ENCODE measurements around the gene GNAL.
"Not testable (repeated sequence)": the region's sequence is repeated elsewhere in the genome, so short reads cannot be mapped to it uniquely, and the experiment has no call there.

Gene GNAL

GRCh38 chr18:11849279-11849678, 160.2 kb downstream of the GNAL start:
- no peak overlapping the region for H3K4me3 ChIP-seq (ENCODE audit: low read depth, low read length)
- TF ChIP-seq, protein P1, sequence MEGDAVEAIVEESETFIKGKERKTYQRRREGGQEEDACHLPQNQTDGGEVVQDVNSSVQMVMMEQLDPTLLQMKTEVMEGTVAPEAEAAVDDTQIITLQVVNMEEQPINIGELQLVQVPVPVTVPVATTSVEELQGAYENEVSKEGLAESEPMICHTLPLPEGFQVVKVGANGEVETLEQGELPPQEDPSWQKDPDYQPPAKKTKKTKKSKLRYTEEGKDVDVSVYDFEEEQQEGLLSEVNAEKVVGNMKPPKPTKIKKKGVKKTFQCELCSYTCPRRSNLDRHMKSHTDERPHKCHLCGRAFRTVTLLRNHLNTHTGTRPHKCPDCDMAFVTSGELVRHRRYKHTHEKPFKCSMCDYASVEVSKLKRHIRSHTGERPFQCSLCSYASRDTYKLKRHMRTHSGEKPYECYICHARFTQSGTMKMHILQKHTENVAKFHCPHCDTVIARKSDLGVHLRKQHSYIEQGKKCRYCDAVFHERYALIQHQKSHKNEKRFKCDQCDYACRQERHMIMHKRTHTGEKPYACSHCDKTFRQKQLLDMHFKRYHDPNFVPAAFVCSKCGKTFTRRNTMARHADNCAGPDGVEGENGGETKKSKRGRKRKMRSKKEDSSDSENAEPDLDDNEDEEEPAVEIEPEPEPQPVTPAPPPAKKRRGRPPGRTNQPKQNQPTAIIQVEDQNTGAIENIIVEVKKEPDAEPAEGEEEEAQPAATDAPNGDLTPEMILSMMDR (IDR thresholded peaks at IDR 0.05; ENCODE audit: borderline replicate concordance, insufficient read depth, low read depth, low read length) = no peak

DNA sequence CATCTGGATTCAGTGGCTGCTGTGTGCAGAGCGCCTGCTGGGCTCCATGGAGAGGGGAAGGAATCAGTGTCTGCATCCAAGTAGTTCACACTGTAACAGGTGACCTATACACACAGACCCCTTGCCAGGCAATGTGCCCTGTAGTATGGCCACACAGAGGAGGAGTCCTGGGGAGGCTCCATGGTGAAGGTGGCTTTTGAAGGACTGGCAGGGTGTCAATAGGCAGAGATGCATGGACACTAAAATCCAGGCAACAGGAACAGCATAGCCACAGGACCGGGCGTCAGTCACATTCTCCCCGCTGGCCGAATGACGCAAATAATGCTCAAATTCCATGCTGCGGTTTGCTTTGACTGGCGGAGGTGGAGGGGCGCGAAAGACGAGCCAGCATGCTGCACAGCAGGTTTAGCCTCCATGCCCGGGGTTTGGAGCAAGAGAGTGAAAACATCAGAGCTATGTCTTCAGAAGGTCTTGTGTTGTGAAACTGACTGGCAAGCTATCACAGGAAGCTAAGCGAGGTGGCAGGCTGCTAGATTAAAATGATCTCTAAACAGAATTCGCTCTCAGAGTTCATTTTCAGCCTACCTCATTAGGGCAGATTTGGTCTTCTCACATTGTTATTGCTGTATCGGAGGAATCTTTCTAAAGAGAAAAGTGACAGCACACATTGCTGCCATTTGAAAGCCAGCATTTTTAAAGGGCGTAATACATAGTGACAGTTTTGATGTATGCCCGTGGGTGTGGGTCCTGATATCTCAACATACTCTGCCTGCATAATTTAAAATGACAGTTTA, 161.0 kb downstream of the GNAL start:
- TF ChIP-seq, protein P1 (IDR thresholded peaks at IDR 0.05; ENCODE audit: borderline replicate concordance, insufficient read depth, low read depth, low read length) = no peak
- peak overlapping the region; percentile 18 for H3K4me3 ChIP-seq (ENCODE audit: low read depth, low read length)

DNA sequence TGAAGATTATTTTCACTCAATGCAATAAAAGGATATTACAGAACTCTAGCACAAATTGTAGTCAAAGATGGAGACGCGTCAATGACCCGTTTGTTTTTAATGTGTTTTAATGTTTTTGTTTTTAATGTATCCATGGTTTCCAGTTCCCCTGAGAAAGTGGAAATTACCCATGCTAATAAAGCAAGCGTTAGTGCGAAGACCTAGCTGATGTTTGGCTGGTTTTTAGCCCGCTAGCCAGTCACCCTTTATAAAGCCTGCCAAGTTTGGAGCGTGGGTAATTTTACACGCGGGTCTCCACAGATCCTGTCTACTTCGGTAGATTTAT, 161.7 kb downstream of the GNAL start:
- peak overlapping the region; percentile 76 for H3K4me3 ChIP-seq (ENCODE audit: low read depth, low read length)
- TF ChIP-seq, protein P1 (IDR thresholded peaks at IDR 0.05; ENCODE audit: borderline replicate concordance, insufficient read depth, low read depth, low read length) = no peak

DNA sequence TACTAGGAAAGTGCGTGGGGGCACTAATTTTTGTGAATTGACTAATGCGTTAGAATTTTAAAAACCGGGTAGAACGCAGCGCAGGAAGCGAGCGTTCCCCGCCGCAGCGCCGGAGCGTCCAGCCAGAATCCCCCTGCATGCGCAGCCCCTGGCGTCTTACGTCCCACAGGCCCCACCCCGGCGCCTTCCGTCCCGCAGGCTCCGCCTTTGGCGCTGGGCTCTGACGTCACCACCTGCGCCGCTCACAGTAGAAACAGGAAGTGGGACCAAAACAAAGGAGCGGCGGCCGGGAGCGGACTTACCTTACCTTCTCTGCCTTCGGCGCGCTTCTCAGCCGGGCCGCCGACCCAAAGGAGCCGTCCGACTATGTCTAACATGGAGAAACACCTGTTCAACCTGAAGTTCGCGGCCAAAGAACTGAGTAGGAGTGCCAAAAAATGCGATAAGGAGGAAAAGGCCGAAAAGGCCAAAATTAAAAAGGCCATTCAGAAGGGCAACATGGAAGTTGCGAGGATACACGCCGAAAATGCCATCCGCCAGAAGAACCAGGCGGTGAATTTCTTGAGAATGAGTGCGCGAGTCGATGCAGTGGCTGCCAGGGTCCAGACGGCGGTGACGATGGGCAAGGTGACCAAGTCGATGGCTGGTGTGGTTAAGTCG, 162.2 kb downstream of the GNAL start, which contains the start of gene CHMP1B:
Gene CHMP1B (plus strand): TSS at position 268 of the 660 bp plus-strand sequence. CDS start 99 bp downstream, at position 367.
- TF ChIP-seq, protein P1 (IDR thresholded peaks at IDR 0.05; ENCODE audit: borderline replicate concordance, insufficient read depth, low read depth, low read length) = no peak
- H3K4me3 ChIP-seq (ENCODE audit: low read depth, low read length) = peak within 1 kb of the TSS; percentile 76

- H3K4me3 ChIP-seq (ENCODE audit: low read depth, low read length) = peak overlapping the region; percentile 76
- TF ChIP-seq, protein P1 (IDR thresholded peaks at IDR 0.05; ENCODE audit: borderline replicate concordance, insufficient read depth, low read depth, low read length) = no peak
Observed at GRCh38 chr18:11851806-11852337, 162.8 kb downstream of the GNAL start.

- H3K4me3 ChIP-seq (ENCODE audit: low read depth, low read length) = not testable (repeated sequence)
Observed at GRCh38 chr18:11854554-11854953, 165.5 kb downstream of the GNAL start.

DNA sequence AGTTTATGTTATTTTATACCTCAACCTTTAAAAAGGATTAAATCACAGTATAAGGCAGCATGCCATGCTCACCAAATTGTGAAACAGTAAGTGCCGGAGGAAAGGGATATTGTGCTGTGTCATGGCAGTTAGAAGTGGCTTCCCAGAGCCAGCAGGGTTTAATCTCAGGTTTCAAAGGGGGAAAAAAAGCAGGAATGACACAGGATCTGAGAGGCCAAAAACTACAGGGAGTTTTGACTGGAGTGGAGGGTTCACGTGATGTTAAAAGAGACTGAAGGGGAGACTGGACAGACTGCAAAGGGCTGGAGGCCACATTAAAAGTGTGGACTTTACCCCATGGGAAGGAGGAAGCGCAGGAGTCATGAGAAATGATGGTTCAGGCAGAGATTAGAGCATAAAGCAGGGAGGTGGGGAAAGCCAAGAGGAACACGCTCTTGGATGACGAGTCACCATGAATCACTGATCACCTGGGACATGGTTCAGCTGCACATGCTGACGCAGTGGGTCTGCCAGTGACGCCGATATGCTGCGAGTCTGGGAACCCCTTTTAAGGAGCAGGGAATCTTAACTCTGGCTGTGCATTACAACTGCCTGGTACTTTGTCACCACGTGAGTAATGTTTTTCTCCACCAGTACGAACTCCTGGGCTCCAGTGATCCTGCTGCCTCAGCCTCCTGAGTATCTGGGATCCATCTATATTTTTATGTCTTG, 168.3 kb downstream of the GNAL start:
- TF ChIP-seq, protein P1 (IDR thresholded peaks at IDR 0.05; ENCODE audit: borderline replicate concordance, insufficient read depth, low read depth, low read length) = no peak
- H3K4me3 ChIP-seq (ENCODE audit: low read depth, low read length) = no peak overlapping the region
